Kidney capillary endothelial cell (primary cell): Measurements from ENCODE around the gene EPHB4.

Experiments used
- DNase-seq: peaks from one replicate; pipeline ENCODE4 v3.0.0-alpha.2; 2018; ENCODE audit warnings: low spot score

Gene EPHB4

DNA sequence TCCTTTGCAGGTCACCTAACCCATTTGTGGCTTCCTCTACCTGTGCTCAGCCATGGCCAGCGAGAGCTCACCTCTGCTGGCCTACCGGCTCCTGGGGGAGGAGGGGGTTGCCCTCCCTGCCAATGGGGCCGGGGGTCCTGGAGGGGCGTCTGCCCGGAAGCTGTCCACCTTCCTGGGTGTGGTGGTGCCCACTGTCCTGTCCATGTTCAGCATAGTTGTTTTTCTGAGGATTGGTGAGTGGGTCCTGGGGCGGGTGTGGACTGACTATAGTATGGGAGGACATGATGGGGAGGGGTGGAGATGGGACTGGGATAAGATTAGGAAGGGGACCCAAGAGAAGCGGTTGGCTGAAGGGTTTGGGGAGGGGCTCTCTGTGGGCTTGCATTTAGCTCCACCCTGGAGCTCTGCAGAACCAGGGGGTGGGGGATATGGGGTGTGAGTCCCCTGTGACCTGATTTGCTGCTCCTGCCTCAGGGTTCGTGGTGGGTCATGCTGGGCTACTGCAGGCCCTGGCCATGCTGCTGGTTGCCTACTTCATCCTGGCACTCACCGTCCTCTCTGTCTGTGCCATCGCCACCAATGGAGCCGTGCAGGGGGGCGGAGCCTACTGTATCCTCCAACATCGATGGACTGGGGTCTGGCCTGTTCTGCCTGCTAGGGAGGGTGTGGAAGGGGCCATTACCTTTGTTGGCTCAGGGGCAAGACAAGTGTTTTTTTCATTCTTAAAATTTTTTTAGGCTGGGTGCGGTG, 27.0 kb upstream of the EPHB4 start:
- no peak for DNase-seq

DNA sequence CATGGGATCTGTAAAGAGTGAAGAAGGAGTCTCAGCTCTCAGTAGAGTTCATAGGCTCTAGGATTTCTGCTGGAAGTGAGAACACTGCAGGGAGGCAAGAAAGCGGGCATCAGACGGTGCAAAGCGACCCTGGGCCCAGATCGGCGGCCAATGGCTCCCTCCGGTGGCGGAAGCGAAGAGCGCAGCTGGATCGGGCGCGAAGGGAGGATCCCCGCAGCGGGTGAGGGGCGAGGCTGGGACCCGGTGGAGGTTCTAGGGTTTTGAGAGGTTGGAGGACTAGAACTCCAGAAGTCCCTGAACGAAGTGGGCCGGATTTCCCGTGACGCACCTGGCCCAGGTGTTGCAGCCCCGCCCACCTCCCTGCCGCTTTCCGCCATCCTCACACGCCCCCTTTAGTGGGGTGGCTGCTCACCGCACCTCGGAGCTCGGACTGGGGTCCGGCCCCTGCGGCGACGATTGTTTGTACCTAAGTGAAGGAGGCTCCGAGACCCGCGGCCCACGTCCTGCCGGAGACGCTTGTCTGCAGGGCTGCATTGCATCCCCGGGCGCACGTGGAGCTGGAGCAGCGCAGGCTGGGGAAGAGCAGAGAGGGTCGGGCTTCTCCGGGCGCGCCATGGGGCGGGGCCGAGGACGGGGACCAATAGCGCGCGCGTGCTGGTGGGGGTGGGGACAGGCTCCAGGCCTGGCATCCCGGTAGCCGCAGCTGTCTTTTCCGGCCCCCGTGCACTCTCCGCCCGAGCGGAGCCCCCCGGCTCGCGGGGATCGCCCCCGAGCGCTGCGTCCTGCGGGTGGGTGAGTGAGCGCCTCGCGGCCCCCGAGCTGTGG, 24.9 kb upstream of the EPHB4 start, which contains the start of gene SLC12A9:
TSS of gene SLC12A9 (plus strand) at position 666 of the 825 bp plus-strand sequence. CDS start 1,485 bp downstream, outside the sequence.
- peak; percentile 89 for DNase-seq

DNA sequence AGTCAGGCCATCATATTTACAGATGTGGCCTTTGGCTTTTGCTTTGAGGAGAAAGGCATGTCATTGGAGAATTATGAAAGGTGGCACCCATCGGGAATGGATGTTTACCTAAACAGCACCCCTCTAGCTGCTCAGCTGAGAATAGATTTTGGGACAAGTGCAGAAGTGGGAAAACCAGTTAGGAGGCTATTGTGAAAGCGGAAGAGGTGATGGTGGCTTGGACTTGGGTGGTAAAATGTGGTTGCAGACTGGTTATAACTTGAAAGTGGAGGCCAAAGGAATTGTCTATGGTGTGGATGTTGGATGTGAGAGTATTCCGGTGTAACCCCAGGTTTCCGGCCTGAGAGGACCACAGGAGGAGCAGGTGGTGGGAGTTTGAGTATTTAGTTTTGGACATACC, 20.0 kb upstream of the EPHB4 start:
- DNase-seq, result no peak

DNA sequence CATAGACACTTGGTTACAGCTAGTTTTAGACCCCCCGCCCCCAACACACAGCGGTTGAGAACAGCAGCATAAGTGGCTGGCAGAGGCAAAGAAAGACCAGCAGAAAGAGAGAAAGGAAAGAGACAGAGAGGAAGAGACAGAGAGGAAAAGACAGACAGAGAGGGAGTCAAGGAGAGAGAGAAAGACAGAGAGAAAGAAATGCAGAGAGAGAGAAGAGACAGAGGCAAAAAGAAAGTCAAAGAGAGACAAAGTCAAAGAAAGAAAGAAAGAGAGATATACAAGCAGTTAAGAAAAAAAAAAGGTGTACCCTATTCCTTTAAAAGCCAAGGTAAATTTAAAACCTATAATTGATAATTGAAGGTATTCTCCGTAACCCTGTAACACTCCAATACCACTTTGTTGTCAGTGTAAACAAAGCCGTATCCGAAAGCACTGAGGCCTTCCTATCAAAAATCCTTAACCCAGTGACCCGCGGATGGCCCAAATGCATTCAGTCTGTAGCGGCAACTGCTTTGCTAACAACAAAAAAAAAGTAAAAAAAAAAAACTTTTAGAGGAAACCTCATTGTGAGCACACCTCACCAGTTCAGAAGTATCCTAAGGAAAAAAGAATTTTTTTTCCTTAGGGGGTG, 13.3 kb upstream of the EPHB4 start:
- no peak for DNase-seq

DNA sequence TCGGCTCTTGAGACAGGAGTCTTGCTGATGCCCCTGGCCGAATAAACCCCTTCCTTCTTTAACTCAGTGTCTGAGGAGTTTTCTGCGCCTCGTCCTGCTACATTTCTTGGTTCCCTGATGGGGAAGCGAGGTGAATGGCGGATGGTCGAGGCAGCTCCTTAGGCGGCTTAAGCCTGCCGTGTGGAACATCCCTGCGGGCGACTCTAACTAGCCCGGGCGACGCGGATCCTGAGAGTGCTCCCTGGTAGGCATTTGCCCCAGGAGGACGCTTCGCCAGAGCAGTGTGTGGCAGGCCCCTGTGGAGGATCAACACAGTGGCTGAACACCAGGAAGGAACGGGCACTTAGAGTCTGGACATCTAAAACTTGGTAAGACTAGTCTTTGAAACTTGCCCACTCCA, 12.0 kb upstream of the EPHB4 start:
- no peak for DNase-seq

DNA sequence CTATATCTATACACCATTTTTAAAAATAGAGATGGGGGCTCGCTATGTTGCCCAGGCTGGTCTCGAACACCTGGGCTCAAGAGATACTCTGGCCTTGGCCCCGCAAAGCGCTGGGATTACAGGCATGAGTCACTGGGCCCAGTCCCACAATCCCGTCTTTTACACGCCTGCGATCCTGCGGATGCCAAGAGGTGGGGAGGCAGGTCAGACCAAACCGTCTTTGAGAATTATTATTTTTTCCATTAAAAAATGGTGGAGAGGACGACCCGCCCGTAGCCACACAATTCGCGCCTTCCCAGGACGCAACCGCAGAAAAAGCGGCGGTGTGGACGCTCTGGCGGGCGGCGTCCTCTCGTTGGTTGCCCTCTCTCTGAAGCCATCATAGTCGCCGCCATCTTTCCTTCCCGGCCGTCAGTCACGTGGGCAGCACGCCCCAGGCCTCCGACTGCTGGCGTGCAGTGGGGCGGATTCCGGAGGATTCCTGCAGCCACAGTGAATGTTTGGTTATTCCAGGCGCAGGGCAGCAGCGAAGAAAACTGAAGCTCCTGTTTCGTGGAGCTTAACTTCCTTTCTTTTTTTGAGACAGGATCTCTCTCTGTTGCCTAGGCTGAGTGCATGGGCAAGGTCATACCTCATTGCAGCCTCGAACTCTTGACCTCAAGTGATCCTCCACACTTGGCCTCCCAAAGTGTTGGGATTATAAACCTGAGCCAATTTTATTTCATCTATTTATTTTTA, 9.9 kb upstream of the EPHB4 start:
- DNase-seq, result peak; percentile 91

DNA sequence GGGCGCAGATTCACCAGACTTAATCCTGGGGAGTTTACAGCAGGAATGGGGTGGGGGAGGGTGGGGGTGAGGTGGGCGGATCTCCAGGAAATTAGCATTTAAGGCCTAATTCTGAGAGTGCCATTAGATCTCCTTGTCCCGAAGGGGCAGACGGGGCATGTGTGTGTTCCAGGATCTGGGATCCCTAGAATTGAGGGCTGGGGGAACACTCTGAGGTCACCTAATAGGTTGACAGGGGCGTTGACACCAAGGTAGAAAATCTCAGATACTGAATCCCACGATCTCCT, 9.4 kb upstream of the EPHB4 start:
- DNase-seq, result no peak

DNA sequence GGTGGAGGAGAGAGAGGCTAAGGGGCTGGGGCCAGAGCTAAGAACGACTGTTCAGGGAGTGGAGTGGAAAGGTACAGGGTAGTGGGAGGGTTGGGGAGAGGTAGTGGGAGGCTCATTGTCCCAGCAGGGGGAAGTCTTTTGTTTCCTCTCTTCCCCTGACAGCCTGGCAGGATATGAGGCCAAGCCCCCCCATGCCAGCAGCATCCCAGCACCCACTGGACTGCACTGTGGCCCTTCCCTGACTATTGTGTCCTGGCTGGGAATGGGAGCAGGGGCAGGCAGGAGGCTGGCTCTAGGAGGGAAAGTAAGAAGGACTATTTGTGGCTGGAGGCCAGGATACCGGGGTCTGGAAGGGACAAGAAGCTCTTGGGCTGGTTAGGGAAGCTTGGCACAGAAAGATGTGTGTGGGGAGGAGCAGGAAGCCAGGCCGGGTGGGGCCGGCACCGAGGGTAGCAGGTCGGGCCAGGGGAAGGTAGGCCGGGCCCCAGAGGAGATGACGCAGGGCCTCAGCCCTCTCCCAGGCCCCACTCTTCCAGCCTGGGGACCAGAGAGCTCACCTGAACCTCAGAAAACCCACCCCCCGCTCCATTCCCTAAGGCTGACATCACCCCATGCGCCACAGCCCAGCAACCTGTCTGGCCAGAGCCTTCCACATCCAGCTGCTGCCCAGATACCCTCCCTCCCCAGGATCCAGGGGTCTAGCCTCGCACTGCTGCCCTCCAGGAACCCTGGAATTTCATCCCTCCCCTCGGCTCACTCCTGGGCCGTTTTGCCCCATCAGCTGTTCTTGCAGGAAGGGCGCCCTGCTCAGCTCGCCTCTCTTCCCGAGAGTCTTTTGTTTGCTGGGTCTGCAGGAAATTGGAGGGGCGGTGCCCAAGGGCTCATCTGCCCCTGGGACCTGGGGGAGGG, 8.8 kb upstream of the EPHB4 start:
- DNase-seq, result peak; percentile 75

DNA sequence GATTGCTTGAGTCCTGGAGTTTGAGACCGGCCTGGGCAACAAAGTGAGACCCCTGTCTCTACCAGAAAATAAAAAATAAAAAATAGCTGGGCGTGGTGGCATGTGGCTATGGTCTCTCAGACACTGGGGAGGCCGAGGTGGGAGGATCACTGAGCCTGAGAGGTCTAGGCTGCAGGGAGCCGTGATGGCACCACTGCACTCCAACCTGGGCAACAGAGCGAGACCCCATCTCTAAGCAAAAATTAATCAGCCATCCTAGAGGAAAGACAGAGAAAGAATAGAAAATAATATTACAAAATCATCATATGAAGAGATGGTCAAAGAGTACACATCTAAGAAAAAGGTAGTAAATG, 4.9 kb upstream of the EPHB4 start:
- DNase-seq, result no peak

DNA sequence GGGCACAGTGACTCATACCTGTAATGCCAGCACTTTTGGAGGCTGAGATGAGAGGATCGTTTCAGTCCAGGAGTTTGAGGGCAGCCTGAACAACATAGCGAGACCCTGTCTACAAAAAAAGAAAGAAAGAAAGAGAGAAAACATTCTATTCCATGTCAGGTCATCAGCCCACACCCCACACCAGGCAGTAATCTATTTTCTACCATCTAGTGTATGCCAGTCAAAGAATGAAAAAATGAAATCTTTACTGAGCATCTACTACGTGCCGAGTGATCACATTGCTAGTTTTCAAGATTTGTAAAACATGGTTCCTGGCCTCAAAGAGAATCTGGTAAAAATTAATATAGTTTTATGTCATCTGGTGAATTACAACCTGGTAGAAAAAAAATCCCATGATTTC, 3.1 kb upstream of the EPHB4 start:
- no peak for DNase-seq

DNA sequence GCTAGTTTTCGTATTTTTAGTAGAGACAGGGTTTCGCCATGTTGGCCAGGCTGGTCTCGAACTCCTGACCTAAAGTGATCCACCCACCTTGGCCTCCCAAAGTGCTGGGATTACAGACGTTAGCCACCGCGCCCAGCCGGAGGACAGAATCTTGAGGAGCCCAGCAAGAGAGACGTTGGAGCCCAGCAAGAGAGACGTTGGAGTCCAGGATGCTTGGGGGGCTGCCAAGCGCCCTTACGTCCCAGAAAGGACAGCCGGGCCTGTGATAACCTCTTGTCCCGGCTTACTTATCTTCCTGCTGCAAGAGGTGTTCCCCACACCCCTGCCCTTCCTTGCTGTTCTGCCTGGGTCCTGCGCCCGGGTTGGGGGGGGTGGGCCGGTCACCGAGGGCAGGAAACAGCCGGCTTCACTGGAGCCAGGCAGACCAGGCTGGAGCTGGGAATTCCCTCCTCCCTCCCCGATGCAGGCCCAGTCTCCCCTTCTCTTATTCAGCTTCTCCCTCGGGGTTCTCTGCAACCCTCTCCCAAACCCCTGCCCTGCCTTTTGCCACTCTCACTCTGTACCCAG, 1.9 kb upstream of the EPHB4 start:
- DNase-seq, result peak; percentile 79

DNA sequence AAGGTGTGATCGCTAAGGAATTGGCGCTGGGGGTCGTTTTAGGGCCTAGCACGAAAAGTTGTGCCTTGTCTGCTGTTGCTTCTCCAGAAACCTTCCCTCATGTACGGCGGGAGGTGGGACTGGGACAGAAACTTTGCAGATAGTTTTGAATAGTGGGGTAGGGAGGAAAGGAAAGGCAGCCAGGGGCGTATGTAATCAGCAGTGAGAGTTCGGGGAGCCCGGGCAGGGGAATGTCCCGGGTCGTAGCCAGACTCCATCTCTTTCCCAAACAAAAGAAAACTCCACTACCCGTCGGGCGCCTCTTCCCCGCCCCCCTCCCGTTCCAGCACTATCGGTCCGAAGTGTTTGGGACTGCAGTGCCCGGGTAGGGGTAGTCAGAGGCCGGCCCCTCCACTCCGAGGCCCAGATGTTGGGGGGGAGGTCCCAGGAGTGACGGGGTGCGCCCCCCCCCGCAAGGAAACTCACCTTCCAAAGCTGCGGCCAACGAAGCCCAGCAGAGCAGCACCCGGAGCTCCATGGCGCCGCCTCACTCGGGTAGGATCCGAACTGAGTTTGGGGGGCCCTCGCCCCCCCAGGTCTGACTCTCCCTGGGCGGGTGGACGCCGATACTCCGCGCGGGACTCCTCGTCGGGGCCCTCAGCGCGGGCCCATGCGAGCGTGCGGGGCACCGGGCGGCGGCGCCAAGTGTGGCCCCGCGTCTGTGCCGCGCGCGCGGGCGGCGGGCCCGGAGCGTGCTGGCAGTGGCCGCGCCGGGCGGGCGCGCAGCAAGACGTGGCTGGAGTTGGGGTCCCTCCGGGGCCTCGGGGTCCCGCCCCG, 601 bp downstream of the EPHB4 start:
- no peak for DNase-seq

DNA sequence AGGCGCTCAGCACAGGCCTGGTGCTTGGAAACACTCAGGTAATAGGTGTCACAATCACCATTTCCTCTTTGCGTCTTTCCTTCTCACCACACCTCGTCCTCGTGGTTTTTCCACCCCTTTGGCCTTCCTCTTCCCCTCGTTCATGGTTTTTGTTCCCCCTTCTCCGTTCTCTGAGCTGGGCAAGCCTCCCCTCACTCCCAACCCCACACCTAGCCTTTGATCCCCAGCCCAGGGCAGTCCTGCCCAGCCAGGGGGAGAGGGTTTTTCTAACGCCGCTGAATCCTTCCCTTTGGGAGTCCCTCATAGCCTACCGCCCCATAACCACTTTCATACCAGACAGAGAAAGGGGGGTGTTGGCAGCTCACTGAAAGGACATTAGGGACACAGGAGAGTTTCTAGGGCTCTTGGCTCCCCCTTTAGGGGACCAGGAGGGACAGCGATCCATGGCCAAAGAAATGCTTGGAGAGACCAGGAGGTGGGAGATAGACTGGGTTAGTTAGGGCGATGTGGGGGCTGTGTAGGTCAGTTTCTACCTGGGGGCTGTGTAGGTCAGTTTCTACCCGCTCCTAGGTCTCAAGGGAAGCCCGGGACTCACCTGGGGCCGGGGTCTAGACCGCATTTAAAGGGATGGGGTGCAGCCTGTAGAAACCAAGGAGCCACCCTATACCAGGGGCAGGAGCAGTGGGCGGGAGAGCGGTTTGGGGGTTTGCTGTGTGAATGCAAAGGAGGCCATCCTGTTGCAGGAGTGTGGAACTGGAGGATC, 1.4 kb downstream of the EPHB4 start:
- no peak for DNase-seq

DNA sequence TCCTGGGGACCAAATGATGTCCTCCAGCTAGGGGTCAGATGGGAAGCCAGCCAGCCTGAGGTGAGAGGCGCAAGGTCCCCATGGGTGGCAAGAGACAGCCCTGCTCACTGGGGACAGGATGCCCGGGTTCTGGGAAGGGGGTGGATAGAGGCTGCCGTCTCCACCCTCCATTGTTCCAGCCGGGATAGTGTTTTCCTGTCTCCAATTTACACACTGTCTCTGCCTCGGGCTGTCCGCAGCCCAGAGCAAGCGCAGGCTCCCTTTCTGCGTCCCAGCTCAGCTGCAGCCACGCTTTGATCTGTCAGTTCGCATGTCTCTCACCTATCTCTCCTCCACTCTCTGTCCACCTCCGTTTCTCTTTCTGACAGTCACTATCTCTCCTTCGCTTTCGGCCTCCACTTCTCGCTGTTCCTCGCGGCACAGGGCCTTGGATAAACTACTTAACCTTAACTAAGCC, 2.1 kb downstream of the EPHB4 start:
- DNase-seq, result no peak

DNA sequence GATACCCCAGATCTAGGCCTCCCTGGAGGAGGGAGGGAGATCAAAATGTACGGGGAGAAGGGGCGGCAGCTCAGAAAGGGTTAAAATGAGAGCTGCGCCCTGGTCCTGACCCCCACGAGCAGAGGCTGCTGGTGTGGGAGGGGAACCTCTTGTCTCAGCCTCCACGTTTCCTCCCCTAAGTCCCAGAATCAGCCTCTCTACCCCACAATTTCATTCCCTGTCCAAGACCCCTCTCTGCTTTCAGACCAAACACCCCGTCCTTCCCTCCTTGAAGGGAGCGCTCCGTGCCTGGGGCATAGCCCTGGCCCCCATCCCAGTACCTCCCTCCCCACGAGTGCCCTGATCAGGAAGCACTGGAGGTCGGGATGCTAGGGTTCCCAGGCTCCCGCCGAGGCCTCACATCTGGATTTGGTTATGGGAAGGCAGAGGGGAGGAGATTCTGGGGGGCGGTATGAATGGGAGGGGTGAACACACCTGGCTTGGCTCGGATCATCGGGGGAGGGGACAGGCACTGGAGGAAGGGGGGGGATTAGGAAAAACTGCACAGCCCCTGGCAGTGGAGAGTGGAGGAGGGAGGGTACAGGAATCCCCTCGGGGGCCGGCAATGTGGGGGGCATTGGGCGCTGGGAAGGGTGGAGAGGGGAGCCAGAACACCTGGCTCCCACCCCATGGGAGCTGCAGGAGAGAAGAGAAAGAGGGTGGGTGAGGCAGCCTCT, 2.7 kb downstream of the EPHB4 start:
- no peak for DNase-seq

DNA sequence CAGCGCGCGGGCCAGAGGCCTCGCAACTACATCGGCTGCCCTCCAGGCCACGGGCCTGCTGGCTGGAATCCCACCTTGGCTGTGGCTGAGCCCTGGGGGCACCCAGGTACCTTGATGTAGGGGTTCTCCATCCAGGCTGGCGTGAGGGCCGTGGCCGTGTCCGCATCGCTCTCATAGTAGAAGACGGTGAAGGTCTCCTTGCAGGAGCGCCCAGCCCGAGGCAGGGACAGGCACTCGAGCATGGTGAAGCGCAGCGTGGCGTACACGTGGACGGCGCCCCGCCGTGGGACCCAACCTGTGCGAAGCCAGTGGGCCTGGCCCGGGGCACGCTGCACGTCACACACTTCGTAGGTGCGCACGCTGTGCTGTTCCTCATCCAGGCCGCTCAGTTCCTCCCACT, 3.8 kb downstream of the EPHB4 start:
- DNase-seq, result no peak

DNA sequence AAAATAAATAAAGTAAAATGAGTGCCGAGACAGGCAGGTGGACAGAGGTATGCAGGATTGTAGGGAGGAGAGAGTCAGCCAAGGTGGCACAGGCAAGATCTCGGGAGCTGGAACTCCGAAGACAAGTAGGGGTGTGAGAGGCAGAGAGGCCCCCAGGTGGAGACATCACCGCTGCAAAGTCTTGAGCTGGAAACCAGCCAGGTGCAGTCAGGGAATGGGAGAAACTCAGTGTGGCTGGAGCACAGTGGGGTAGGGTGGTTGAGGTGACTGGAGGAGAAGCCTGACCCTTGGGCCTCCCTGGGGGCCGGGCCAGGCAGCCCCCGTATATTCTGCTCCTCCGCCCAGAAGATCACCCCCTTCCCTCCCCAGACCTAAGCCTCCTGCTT, 4.2 kb downstream of the EPHB4 start:
- DNase-seq, result no peak

DNA sequence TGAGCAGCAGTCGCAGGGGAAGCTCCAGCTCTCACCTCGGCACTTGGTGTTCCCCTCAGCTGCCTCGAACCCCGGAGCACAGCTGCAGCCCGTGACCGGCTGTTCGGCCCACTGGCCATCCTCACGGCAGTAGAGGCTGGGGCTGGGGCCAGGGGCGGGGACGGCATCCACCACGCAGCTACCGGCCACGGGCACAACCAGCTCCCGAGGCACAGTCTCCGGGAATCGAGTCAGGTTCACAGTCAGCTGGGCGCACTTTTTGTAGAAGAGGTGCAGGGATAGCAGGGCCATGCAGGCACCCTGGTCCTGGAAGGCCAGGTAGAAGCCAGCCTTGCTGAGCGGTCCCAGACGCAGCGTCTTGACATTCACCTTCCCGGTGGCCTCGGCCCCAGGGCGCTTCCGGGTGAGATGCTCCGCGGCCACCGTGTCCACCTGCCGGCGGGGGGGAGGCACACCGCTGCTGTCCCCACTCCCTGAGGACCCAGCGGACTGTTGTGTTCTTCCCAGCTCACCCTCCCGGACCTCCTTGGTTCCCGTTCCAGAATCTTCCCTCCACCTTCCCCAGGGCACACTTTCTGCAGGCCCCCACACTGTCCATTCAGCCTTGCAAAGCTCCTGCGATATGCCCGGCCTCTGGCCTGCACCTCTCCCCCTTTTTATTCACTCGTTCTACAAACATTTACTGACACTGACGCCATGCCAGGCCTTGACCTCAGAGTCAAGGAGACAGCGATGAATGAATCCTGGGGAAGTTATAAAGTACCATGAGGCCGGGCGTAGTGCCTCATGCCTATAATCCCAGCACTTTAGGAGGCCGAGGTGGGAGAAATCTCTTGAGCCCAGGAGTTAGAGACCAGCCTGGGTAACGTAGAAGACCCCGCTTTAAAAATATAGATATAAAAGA, 4.8 kb downstream of the EPHB4 start:
- no peak for DNase-seq
